AG04450 (cell line): ENCODE results near the gene CCDC186. TPM values are rescaled to one million over a fixed set of nuclear protein-coding genes. Genes with fewer than 3 reads are reported as not detected.

Experiments
- CTCF ChIA-PET: fragments of 300-600, 350-600 bp; formaldehyde crosslinking; extraction: SDS; loops from one replicate; lab custom pipeline; 2022; ENCODE audit warnings: antibody characterized with exemption, inconsistent platforms; lab: Charles Lee
- POLR2A ChIA-PET: fragments of 350-600 bp; formaldehyde crosslinking; extraction: SDS; loops from one replicate; lab custom pipeline; 2021; ENCODE audit warnings: antibody characterized with exemption, inconsistent platforms; lab: Yijun Ruan, JAX
- DNase-seq: peaks from one replicate; pipeline ENCODE4 v3.0.0-alpha.2; 2011; ENCODE audit warnings: low read depth, low spot score
- H3K27ac ChIP-seq: one replicate; pipeline ENCODE4 v1.5.1; 2012; ENCODE audit warnings: low read depth, low read length, control low read depth
- H3K27me3 ChIP-seq: one replicate; pipeline ENCODE4 v1.6.0; 2012; ENCODE audit warnings: low read length; ENCODE audit not compliant: control insufficient read depth, insufficient read depth
- H3K4me3 ChIP-seq: 2 replicates; pipeline ENCODE4 v1.5.1; 2011; ENCODE audit warnings: mild to moderate bottlenecking, low read depth, low read length, control low read depth
- H3K9me3 ChIP-seq: 2 replicates; pipeline ENCODE4 v1.5.1; 2012; ENCODE audit warnings: low read length; ENCODE audit not compliant: control insufficient read depth, insufficient read depth
- polyA plus RNA-seq: library from polyadenylated mRNA; depleted of rRNA; stranded (reverse); fragments of >200 nt; gene quantifications from 2 replicates; pipeline ENCODE4 v1.2.3, GENCODE V29; 2011
- TF ChIP-seq, protein P1 (sequence below): IDR thresholded peaks from 2 replicates; pipeline ENCODE4 v1.5.1; 2011; ENCODE audit warnings: low read depth, low read length, control low read depth, inconsistent platforms

CCDC186 gene
- polyA plus RNA-seq, 1 experiment: 9.6 TPM

DNA sequence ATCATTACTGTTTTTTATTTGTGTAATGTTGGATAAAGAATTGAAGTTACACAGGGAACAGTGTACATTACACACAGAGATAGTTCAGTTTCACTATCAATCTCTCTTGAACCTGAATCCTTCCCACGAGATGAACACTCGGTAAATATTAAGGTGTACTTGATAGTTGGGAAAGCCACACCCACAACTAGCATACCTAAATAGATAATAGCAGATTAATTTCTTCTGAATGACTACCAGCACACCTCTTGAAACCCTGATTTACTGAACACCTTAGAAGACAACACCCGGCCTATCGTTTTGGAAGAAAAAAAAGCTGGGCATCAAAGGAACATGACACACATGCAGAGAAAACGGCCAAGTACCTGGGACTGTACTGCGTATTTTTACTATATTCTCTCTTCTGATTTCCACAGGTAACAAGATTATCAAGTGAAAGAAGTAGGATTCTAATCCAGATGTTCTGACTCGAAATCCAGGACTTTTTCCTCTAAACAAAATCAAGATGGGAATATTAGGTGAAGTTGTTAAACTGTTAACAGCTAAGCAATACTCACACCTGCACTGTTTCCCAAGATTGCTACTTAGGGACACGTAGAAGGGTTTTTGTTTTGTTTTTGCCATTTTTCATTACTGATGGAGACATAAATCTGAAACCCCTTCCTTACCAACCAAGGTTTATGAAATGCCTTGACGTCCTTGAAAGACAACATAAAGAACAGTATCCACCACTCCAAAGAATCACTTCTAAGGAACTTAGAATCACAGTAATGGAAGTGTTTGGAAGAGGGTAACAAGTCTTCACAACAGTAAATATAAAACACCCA, 1.0 kb downstream of the CCDC186 start:
- peak overlapping the region; percentile 100 for H3K4me3 ChIP-seq
- no peak for DNase-seq
- CTCF ChIA-PET: interaction anchor here (1.4 kb wide), 1 partner anchor 374 kb away, joined by 5 read pairs; no protein-coding TSS in a partner anchor

DNA sequence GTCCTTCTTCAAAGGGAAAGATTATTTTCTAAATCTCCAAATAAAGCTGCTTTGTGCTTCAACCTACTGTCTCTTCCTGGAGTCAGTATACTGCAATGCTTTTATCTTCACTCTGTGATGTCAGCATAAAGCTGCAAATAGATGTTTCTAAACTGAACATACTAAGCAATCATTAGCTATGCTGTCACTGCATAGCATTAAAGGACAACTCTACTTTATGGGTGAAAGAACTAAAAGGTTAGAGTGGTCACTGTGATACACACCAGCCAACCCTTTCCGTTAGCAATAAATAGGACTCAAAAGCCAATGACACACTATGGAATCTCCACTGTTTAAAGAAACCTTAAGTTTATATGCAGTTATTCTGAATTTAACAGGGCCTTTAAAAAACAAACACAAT, 1.8 kb downstream of the CCDC186 start:
- no peak for DNase-seq
- TF ChIP-seq, protein P1, sequence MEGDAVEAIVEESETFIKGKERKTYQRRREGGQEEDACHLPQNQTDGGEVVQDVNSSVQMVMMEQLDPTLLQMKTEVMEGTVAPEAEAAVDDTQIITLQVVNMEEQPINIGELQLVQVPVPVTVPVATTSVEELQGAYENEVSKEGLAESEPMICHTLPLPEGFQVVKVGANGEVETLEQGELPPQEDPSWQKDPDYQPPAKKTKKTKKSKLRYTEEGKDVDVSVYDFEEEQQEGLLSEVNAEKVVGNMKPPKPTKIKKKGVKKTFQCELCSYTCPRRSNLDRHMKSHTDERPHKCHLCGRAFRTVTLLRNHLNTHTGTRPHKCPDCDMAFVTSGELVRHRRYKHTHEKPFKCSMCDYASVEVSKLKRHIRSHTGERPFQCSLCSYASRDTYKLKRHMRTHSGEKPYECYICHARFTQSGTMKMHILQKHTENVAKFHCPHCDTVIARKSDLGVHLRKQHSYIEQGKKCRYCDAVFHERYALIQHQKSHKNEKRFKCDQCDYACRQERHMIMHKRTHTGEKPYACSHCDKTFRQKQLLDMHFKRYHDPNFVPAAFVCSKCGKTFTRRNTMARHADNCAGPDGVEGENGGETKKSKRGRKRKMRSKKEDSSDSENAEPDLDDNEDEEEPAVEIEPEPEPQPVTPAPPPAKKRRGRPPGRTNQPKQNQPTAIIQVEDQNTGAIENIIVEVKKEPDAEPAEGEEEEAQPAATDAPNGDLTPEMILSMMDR: no peak
- peaks cover 9% of the 10 kb centered on the region for H3K27me3 ChIP-seq
- POLR2A ChIA-PET: interaction anchor here (0.6 kb wide), 1 partner anchor 298 kb away, joined by 3 read pairs; no protein-coding TSS in a partner anchor
- CTCF ChIA-PET: interaction anchor here (1.4 kb wide), 1 partner anchor 373 kb away, joined by 5 read pairs; no protein-coding TSS in a partner anchor
- no peak overlapping the region for H3K27ac ChIP-seq
- H3K9me3 ChIP-seq: peaks cover 3% of the 10 kb centered on the region
- H3K4me3 ChIP-seq: peak overlapping the region; percentile 36

More for the DNA sequence above, 1.0 kb downstream of the CCDC186 start:
- Histone ChIP-seq H3K27ac (no peak overlapping the region), H3K27me3 (peaks cover 11% of the 10 kb centered on the region), H3K9me3 (peaks cover 3% of the 10 kb centered on the region)
- POLR2A ChIA-PET: interaction anchor here (0.6 kb wide), 1 partner anchor 299 kb away, joined by 3 read pairs; no protein-coding TSS in a partner anchor
- TF ChIP-seq, protein P1: no peak

DNA sequence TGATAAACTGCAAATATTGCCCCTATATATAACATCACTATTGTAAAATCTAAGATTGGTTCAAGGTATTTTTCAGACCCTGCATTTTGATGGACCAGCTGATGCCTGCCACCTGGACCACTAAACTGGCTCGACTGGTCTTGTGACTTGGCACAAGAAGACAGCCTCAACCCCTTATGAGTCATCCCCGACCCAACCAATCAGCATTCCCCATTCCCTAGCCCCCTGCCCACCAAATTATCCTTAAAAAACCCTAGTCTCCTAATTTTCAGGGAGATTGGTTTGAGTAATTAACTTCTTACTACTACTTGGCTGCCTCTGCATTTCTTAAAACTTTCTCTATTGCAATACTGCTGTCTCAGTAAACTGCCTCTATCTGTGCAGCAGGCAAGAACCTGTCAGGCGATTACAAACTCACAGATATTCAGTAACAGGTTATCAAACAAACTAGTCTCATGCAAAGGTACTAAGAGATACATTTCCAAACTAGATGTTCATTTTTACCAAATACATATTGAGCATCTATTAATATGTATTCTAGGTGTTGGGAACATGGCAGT, 5.5 kb downstream of the CCDC186 start:
- ChIA-PET CTCF (no interaction called here), POLR2A (interaction anchor here (0.7 kb wide), 1 partner anchor 140 kb away, joined by 5 read pairs; no protein-coding TSS in a partner anchor)
- no peak for DNase-seq
- H3K27me3 ChIP-seq: no peaks in the 10 kb centered on the region
- TF ChIP-seq, protein P1: no peak
- H3K9me3 ChIP-seq: peaks cover 3% of the 10 kb centered on the region
- no peak overlapping the region for H3K4me3 ChIP-seq
- no peak overlapping the region for H3K27ac ChIP-seq

DNA sequence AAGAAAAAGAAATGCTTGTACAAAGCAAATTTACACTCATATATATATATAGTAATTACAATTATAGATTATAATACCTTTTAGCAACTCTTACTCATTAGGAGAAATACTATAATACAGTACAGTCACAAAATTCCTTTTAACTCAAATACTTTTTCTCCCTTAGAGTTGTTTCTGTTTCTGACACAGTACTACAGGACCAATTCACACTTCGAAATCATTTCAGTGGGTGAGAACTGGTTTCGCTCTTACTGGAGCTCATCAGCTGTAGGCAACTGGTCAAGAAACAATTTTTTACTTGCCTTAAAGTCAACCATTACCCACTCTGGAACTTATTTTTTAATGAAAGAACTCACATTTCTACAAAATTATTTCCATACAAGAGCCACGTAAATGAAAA, 6.0 kb downstream of the CCDC186 start:
- POLR2A ChIA-PET: no interaction called here
- Histone ChIP-seq H3K27me3 (no peaks in the 10 kb centered on the region), H3K9me3 (peaks cover 3% of the 10 kb centered on the region; the same call in 1 of the 2 replicates), H3K4me3 (no peak overlapping the region), H3K27ac (no peak overlapping the region)
- TF ChIP-seq, protein P1: no peak
- DNase-seq: no peak
- CTCF ChIA-PET: interaction anchor here (0.6 kb wide), 1 partner anchor 285 kb away, joined by 3 read pairs; no protein-coding TSS in a partner anchor

DNA sequence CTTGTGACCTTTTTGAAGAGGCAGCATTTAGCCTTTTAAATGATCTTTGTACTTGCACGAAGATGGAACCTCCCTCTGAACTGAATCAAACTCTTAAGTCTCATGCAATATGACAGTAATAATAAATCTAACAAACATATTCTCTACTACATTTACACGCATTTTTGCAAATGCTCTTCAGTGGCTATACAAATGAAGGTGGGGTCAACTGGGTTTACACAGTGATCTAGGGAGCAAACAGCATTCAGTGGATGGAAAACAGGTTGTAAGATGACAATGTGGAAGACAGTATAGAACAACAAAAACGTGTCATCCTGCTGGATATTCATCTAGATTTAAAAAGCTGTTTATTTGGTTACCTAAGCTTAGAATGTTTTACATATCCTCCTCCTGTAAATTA, 7.5 kb downstream of the CCDC186 start:
- H3K9me3 ChIP-seq: peaks cover 3% of the 10 kb centered on the region; the same call in 1 of the 2 replicates
- TF ChIP-seq, protein P1: no peak
- ChIA-PET POLR2A (no interaction called here), CTCF (no interaction called here)
- H3K4me3 ChIP-seq: no peak overlapping the region
- no peak overlapping the region for H3K27ac ChIP-seq
- DNase-seq: no peak
- H3K27me3 ChIP-seq: no peaks in the 10 kb centered on the region
